GM12864 (cell line): ENCODE results near the gene TRPT1.
"Not testable (repeated sequence)": the region's sequence is repeated elsewhere in the genome, so short reads cannot be mapped to it uniquely, and the experiment has no call there.

ENCODE experiments used
- DNase-seq: peaks from one replicate; pipeline ENCODE4 v3.0.0-alpha.2; 2011; ENCODE audit warnings: low read depth
- H3K4me3 ChIP-seq: 2 replicates; pipeline ENCODE4 v1.5.1; 2011; ENCODE audit warnings: mild to moderate bottlenecking, low read depth, low read length, control low read depth
- TF ChIP-seq, protein P1 (sequence below): IDR thresholded peaks from 2 replicates; pipeline ENCODE4 v1.5.1; 2011; ENCODE audit warnings: low read depth, mild to moderate bottlenecking, moderate library complexity, low read length, control low read depth, inconsistent platforms; ENCODE audit errors: missing control alignments

TRPT1 gene

DNA sequence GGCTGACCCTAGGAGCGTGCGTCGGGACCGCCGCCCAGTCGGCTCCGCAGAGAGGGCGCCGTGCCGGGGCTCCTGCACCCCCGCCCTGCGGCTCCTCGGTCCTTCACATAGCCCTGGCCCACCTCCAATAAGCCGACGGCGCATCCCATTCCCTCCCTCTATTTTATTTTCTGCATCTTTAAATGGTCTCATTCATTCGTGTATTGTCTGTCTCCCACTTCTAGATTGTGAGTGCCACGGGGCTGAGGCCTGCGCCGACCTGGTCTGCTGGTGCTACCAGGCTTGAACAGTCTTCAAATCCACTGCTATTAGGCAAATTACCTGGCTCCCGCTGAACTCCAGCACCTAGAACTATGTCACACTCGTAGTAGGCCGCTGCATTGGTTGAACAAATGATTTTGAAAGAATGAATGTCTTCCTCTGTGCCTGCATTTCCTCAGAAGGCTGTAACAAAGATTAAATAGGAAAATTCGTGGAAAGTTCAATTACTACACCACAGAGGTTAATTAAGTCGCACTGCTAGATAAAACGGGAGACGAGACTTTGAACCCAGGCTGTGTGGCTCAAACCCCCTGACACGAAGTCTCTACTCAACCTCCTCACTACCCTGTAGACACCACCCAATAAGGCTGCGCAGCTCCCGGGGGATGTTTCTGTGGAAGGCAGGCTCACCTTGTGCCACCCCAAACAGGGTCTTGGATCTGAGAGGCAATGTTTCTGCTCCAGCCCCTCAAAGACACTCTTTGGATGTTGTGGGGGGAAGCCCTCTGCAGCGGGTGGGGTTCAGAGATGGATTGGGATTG lies 21.9 kb upstream of the TRPT1 start:
- H3K4me3 ChIP-seq: peak overlapping the region; percentile 61; the same call in 1 of the 2 replicates
- TF ChIP-seq, protein P1, sequence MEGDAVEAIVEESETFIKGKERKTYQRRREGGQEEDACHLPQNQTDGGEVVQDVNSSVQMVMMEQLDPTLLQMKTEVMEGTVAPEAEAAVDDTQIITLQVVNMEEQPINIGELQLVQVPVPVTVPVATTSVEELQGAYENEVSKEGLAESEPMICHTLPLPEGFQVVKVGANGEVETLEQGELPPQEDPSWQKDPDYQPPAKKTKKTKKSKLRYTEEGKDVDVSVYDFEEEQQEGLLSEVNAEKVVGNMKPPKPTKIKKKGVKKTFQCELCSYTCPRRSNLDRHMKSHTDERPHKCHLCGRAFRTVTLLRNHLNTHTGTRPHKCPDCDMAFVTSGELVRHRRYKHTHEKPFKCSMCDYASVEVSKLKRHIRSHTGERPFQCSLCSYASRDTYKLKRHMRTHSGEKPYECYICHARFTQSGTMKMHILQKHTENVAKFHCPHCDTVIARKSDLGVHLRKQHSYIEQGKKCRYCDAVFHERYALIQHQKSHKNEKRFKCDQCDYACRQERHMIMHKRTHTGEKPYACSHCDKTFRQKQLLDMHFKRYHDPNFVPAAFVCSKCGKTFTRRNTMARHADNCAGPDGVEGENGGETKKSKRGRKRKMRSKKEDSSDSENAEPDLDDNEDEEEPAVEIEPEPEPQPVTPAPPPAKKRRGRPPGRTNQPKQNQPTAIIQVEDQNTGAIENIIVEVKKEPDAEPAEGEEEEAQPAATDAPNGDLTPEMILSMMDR: no peak
- DNase-seq: no peak

- H3K4me3 ChIP-seq: peak within 1 kb of the TSS; percentile 86
- TF ChIP-seq, protein P1: no peak
- no peak for DNase-seq
Observed at GRCh38 chr11:64246871-64247728, 21.1 kb upstream of the TRPT1 start, which contains the start of gene PPP1R14B. Gene PPP1R14B, minus strand, starts transcription at chr11:64246943. Its CDS starts 270 bp downstream, at chr11:64246673.

DNA sequence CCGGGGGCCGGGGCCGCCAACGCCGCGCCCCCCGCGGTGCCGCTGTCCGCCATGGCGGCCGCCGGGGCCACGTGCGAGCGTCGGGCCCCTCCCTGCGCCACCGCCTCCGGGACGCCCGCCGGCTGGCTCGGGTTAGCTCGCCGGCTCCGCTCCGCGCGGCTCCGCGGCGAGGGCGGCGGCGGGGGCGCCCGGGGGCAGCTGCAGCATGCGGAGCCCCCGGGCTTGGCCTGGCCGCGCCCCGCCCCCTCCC lies 20.6 kb upstream of the TRPT1 start:
- DNase-seq: not testable (repeated sequence)
- peak overlapping the region; percentile 86 for H3K4me3 ChIP-seq

GRCh38 chr11:64245797-64246620 lies 20.0 kb upstream of the TRPT1 start:
- TF ChIP-seq, protein P1: no peak
- DNase-seq: no peak
- H3K4me3 ChIP-seq: peak overlapping the region; percentile 86

DNA sequence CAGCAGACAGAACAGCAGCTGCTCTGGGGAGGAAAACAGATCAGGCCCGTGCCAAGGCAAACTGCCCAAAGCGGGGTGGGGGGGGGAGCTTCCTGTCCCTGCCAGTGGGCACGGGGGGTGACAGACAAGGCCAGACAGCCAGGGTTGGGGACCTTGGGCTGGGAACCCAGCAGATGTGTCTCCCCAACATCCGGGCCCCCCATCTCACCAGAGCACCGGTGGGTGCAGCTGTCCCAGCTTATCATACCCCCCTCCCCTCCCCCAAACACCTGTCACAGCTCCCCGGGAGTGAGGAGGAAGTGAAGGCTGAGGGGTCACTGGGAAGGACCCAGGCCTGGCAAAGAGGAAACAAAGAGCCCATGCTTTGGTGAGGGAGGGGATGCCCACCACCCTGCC lies 19.4 kb upstream of the TRPT1 start:
- TF ChIP-seq, protein P1: no peak
- no peak for DNase-seq
- H3K4me3 ChIP-seq: peak overlapping the region; percentile 86

- TF ChIP-seq, protein P1: no peak
- no peak for DNase-seq
- H3K4me3 ChIP-seq: peak overlapping the region; percentile 86
Observed at GRCh38 chr11:64244966-64245365, 19.0 kb upstream of the TRPT1 start.

- no peak overlapping the region for H3K4me3 ChIP-seq
- TF ChIP-seq, protein P1: no peak
- no peak for DNase-seq
Observed at GRCh38 chr11:64244107-64244506, 18.1 kb upstream of the TRPT1 start.
